HL-60 (cell line): ENCODE data around the gene PCNX2.

ENCODE experiments used
- GABPA ChIP-seq: IDR thresholded peaks from 2 replicates; pipeline ENCODE4 v1.6.1; 2012; ENCODE audit warnings: low read depth
- POLR2AphosphoS5 ChIP-seq: IDR thresholded peaks from 2 replicates; pipeline ENCODE4 v1.6.1; 2012; ENCODE audit warnings: low read depth
- SPI1 ChIP-seq: IDR thresholded peaks from 2 replicates; pipeline ENCODE4 v1.6.1; 2012; ENCODE audit warnings: low read depth, mild to moderate bottlenecking, borderline replicate concordance
- TF ChIP-seq, protein P1 (sequence below): IDR thresholded peaks from one replicate; pipeline ENCODE4 v1.5.1; 2011; ENCODE audit warnings: low read length, control low read depth, inconsistent platforms; ENCODE audit not compliant: insufficient read depth
- TF ChIP-seq, protein P2 (sequence below): IDR thresholded peaks from 2 replicates; pipeline ENCODE4 v1.6.1; 2012; ENCODE audit warnings: low read depth; ENCODE audit not compliant: insufficient replicate concordance

DNA sequence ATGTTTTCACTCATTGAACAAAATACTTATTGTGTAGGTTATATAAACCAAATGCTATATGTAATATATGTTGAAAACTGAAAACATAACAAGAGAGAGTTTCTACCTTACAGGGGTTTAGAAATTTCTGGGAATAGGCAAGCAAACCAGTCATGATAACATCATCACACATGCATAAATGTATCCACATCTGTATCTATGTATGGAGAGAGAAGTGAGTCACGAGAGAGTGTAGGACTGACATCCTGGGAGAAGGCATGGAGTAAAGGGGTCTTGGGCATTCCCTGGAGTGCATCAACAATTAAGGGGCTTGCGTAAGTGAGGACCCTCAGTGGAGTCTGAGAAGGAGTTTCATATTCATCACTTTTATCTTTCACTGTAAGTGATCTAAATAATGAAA, 65.5 kb downstream of the PCNX2 start:
- TF ChIP-seq, protein P1, sequence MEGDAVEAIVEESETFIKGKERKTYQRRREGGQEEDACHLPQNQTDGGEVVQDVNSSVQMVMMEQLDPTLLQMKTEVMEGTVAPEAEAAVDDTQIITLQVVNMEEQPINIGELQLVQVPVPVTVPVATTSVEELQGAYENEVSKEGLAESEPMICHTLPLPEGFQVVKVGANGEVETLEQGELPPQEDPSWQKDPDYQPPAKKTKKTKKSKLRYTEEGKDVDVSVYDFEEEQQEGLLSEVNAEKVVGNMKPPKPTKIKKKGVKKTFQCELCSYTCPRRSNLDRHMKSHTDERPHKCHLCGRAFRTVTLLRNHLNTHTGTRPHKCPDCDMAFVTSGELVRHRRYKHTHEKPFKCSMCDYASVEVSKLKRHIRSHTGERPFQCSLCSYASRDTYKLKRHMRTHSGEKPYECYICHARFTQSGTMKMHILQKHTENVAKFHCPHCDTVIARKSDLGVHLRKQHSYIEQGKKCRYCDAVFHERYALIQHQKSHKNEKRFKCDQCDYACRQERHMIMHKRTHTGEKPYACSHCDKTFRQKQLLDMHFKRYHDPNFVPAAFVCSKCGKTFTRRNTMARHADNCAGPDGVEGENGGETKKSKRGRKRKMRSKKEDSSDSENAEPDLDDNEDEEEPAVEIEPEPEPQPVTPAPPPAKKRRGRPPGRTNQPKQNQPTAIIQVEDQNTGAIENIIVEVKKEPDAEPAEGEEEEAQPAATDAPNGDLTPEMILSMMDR: no peak
- TF ChIP-seq POLR2AphosphoS5: no peak
- no peak for TF ChIP-seq GABPA
- TF ChIP-seq, protein P2, sequence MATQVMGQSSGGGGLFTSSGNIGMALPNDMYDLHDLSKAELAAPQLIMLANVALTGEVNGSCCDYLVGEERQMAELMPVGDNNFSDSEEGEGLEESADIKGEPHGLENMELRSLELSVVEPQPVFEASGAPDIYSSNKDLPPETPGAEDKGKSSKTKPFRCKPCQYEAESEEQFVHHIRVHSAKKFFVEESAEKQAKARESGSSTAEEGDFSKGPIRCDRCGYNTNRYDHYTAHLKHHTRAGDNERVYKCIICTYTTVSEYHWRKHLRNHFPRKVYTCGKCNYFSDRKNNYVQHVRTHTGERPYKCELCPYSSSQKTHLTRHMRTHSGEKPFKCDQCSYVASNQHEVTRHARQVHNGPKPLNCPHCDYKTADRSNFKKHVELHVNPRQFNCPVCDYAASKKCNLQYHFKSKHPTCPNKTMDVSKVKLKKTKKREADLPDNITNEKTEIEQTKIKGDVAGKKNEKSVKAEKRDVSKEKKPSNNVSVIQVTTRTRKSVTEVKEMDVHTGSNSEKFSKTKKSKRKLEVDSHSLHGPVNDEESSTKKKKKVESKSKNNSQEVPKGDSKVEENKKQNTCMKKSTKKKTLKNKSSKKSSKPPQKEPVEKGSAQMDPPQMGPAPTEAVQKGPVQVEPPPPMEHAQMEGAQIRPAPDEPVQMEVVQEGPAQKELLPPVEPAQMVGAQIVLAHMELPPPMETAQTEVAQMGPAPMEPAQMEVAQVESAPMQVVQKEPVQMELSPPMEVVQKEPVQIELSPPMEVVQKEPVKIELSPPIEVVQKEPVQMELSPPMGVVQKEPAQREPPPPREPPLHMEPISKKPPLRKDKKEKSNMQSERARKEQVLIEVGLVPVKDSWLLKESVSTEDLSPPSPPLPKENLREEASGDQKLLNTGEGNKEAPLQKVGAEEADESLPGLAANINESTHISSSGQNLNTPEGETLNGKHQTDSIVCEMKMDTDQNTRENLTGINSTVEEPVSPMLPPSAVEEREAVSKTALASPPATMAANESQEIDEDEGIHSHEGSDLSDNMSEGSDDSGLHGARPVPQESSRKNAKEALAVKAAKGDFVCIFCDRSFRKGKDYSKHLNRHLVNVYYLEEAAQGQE: no peak
- TF ChIP-seq SPI1: no peak
